Stimulated activated naive CD8-positive, alpha-beta T cell treated with anti-CD3 and anti-CD28 coated beads, Interleukin-15, amount 100 ng/mL, for 72 hours (primary cell): ENCODE results near the gene PFN4.
"Not testable (repeated sequence)": the region's sequence is repeated elsewhere in the genome, so short reads cannot be mapped to it uniquely, and the experiment has no call there.

ENCODE experiments used
- ATAC-seq: fragments of 150-1000 bp; cut with Tn5 transposase; 2 replicates; pipeline ENCODE4 v1.10.0; 2021; ENCODE audit warnings: mild to moderate bottlenecking, moderate library complexity
- DNase-seq, 2 donors: peaks; one replicate each; pipeline ENCODE4 v3.0.0; 2021 to 2022
- H3K27ac Mint-ChIP-seq, 2 donors: one replicate each; pipeline ENCODE4 v1.8.0; 2022; ENCODE audit warnings: mild to moderate bottlenecking in 2 of 2, mixed read lengths in 2 of 2, moderate library complexity in 2 of 2
- H3K27me3 Mint-ChIP-seq: one replicate; pipeline ENCODE4 v1.8.0; 2022; ENCODE audit warnings: mixed read lengths
- H3K4me1 Mint-ChIP-seq: one replicate; pipeline ENCODE4 v1.8.0; 2022; ENCODE audit warnings: mild to moderate bottlenecking, mixed read lengths
- H3K4me3 Mint-ChIP-seq, 2 donors: one replicate each; pipeline ENCODE4 v1.8.0; 2022; ENCODE audit warnings: mild to moderate bottlenecking in 2 of 2, mixed read lengths in 2 of 2, moderate library complexity in 1 of 2
- H3K9me3 Mint-ChIP-seq, 2 donors: one replicate each; pipeline ENCODE4 v1.8.0; 2022; ENCODE audit warnings: mixed read lengths in 2 of 2

The PFN4 gene

DNA sequence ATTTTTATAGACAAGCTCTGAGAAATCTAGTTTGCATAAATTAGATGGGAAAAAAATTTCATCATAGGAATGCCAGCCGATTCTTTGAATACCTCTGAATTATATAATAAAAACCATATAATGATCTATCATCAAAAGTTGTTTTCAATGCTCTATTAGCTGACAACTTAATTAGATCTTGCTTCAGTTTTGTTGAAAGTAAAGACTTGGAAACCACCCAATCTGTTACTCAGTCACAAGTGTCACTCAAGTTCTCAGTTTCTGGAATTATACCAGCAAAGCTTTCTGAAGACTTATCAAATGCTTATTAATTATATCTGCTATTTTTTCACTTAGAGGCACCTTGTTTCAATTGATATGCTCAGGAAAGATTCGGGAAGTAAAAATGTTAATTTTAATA is 21.1 kb downstream of the PFN4 start:
- ATAC-seq = no peak
- H3K27ac Mint-ChIP-seq = no peak overlapping the region
- no peaks in the 10 kb centered on the region for H3K4me1 Mint-ChIP-seq
- no peak overlapping the region for H3K4me3 Mint-ChIP-seq
- peaks cover 8 to 37% of the 10 kb centered on the region in 2 donors for H3K9me3 Mint-ChIP-seq
- H3K27me3 Mint-ChIP-seq = no peaks in the 10 kb centered on the region
- DNase-seq = no peak

DNA sequence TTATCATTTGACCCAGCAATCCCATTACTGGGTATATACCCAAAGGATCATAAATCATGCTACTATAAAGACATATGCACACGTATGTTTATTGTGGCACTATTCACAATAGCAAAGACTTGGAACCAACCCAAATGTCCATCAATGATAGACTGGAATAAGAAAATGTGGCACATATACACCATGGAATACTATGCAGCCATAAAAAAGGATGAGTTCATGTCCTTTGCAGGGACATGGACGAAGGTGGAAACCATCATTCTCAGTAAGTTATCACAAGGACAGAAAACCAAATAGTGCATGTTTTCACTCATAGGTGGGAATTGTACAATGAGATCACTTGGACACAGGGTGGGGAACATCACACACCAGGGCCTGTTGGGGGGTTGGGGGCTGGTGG is 22.4 kb downstream of the PFN4 start:
- H3K4me3 Mint-ChIP-seq, H3K4me1 Mint-ChIP-seq, H3K27ac Mint-ChIP-seq, DNase-seq, H3K27me3 Mint-ChIP-seq, ATAC-seq: not testable (repeated sequence)
- peaks cover 4 to 32% of the 10 kb centered on the region in 2 donors for H3K9me3 Mint-ChIP-seq

DNA sequence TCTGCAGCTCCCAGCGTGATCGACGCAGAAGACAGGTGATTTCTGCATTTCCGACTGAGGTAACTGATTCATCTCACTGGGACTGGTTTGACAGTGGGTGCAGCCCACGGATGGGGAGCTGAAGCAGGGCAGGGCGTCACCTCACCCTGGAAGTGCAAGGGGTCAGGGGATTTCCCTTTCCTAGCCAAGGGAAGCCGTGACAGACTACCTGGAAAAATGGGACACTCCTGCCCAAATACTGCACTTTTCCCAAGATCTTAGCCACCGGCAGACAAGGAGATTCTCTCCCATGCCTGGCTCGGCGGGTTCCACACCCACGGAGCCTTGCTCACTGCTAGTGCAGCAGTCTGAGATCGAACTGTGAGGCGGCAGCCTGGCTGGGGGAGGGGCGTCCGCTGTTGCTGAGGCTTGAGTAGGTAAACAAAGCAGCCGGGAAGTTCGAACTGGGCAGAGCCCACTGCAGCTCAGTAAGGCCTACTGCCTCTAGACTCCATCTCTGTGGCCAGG is 27.9 kb downstream of the PFN4 start:
- ATAC-seq, H3K4me3 Mint-ChIP-seq, H3K4me1 Mint-ChIP-seq, DNase-seq, H3K27ac Mint-ChIP-seq, H3K27me3 Mint-ChIP-seq: not testable (repeated sequence)
- H3K9me3 Mint-ChIP-seq = peaks cover 4 to 22% of the 10 kb centered on the region in 2 donors

DNA sequence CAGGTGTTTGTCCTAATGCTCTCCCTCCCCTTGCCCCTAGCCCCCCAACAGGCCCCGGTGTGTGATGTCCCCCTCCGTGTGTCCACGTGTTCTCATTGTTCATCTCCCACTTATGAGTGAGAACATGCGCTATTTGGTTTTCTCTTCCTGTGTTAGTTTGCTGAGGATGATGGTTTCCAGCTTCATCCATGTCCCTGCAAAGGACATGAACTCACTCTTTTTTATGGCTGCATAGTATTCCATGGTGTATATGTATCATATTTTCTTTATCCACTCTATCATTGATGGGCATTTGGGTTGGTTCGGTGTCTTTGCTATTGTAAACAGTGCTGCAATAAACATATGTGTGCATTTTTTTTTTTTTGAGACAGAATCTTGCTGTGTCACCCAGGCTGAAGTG is 29.9 kb downstream of the PFN4 start:
- ATAC-seq, H3K9me3 Mint-ChIP-seq, H3K27ac Mint-ChIP-seq, DNase-seq, H3K27me3 Mint-ChIP-seq, H3K4me1 Mint-ChIP-seq, H3K4me3 Mint-ChIP-seq: not testable (repeated sequence)

DNA sequence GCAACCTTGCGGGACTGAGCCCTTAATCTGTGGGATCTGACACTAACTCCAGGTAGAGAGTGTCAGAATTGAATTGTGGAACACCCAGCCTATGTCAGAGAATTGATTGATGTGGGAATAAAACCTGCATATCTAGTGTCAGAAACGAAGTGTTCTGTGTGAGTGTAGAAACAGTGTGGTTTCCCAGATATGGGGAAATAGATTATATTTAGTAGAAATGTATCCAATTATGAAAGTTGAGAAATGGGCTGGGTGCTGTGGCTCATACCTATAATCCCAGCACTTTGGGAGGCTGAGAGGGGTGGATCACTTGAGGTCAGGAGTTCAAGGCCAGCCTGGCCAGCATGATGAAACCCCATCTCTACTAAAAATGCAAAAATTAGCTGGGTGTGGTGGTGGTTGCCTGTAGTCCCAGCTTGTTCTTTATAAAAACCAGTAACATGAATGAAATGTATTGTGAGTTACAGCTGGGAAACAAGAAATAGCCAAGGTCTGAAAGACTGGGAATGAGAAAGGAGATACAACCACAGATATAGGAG is 34.2 kb downstream of the PFN4 start:
- Mint-ChIP-seq H3K4me1 (no peaks in the 10 kb centered on the region), H3K27ac (no peak overlapping the region), H3K4me3 (no peak overlapping the region), H3K27me3 (no peaks in the 10 kb centered on the region), H3K9me3 (no peaks in the 10 kb centered on the region)
- ATAC-seq (no peak), DNase-seq (no peak)

DNA sequence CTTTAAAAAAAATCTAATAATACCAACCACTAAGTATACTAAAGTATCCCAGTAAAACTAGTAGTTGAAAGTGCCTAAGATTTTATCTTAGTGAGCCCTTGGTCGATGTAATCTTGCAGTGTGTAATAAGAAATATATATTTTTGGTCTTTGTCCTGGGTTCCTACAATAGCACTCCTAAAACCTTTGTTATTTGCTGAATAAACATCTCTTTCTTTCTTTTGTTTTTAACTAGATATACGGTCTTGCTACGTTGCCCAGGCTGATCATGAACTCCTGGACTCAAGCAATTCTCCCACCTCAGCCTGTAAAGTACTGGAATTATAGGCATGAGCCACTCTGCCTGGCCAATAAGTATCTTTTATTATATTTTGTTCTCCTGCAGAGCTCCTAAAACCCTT is 36.1 kb downstream of the PFN4 start:
- DNase-seq (no peak), ATAC-seq (no peak)
- peaks cover 7% of the 10 kb centered on the region for H3K4me1 Mint-ChIP-seq
- H3K4me3 Mint-ChIP-seq = no peak overlapping the region
- no peak overlapping the region for H3K27ac Mint-ChIP-seq
- no peaks in the 10 kb centered on the region for H3K9me3 Mint-ChIP-seq
- H3K27me3 Mint-ChIP-seq = no peaks in the 10 kb centered on the region

DNA sequence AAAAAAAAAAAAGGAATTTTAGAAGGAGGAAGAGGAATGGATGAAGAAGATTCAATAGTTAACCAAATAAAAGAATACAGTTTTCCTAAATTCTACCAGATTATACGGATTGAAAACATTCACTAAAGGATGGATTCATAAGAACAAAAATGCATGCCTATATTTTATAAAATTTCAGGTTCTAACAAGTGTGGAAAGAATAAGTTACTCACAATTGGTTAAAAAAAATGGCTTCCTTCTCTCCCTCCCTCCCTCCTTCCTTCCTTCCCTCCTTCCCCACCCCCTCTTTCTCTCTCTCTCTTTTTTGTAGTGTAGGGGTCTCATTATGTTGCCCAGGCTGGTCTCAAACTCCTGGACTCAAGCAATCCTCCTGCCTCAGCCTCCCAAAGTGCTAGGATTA is 36.9 kb downstream of the PFN4 start:
- ATAC-seq (no peak), DNase-seq (no peak)
- H3K27me3 Mint-ChIP-seq = no peaks in the 10 kb centered on the region
- H3K9me3 Mint-ChIP-seq = no peaks in the 10 kb centered on the region
- peaks cover 7% of the 10 kb centered on the region for H3K4me1 Mint-ChIP-seq
- H3K4me3 Mint-ChIP-seq = no peak overlapping the region
- H3K27ac Mint-ChIP-seq = peak overlapping the region in 1 of 2 donors; percentile 26

DNA sequence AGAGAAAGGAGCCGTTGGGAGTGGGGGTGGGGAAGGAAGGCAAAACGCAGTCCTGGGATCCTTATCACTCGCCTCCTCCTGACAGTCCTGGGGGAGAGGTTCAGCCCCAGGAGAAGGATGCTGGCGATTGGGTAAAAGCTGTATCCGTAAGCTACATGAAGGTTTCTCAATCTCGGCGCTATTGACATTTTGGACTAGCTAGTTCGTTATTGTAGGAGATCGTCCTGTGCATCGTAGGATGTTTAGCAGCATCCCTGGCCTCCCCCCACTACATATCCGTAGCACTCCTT is 38.0 kb downstream of the PFN4 start:
- peaks cover 7% of the 10 kb centered on the region for H3K4me1 Mint-ChIP-seq
- H3K27ac Mint-ChIP-seq = no peak overlapping the region
- DNase-seq (no peak), ATAC-seq (no peak)
- no peaks in the 10 kb centered on the region for H3K27me3 Mint-ChIP-seq
- no peaks in the 10 kb centered on the region for H3K9me3 Mint-ChIP-seq
- H3K4me3 Mint-ChIP-seq = peak overlapping the region; percentile 85 to 90

DNA sequence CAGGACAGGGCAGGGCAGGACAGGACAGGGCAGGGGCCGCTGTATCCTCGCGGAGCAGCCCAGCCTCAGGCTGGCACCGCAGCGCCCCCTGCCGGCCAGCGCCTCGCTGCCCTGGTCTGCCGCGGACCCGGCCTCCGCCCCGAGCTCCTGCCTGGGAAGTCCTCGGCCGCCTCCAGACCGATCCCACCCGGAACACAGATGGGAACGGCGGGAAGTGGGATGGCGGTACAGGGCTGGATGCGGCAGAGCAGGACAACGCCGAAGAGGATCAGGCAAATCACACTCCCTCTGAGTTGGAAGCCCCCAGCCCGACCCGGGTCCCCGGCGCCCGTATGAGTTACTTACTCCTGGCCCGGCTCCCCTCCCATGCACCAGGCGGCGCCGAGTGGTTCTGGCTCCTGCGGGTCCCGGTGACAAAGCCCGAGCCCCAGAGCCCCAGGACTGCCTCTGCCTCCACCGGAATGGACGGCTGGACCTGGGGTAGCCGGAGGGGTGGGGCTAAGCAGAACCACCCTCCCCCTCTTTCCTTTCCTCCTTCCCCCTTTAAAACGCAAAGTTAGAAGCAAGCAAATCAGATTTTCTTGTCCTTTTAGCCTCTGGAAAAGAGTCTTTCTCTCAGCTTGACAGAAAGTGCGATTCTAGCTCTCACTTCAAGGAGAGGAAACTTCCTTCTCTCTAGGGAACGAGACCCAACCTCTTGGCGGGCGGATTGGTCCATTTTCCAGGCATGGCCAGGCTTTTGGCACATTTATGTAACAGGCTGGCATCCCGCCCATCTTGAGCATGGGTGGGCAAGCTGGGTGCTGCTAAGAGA is 38.5 kb downstream of the PFN4 start, which contains the start of gene TP53I3:
TP53I3 (minus strand) TSS at position 449 of the 814 bp plus-strand sequence. CDS start 508 bp downstream, outside the sequence.
- H3K4me1 Mint-ChIP-seq = peaks cover 7% of the 10 kb centered on the region
- peak within 1 kb of the TSS; percentile 85 to 90 for H3K4me3 Mint-ChIP-seq
- no peaks in the 10 kb centered on the region for H3K9me3 Mint-ChIP-seq
- H3K27ac Mint-ChIP-seq = peak within 1 kb of the TSS; percentile 62 to 75
- no peaks in the 10 kb centered on the region for H3K27me3 Mint-ChIP-seq
- ATAC-seq = peak; percentile 96
- peak; percentile 83 to 93 for DNase-seq

DNA sequence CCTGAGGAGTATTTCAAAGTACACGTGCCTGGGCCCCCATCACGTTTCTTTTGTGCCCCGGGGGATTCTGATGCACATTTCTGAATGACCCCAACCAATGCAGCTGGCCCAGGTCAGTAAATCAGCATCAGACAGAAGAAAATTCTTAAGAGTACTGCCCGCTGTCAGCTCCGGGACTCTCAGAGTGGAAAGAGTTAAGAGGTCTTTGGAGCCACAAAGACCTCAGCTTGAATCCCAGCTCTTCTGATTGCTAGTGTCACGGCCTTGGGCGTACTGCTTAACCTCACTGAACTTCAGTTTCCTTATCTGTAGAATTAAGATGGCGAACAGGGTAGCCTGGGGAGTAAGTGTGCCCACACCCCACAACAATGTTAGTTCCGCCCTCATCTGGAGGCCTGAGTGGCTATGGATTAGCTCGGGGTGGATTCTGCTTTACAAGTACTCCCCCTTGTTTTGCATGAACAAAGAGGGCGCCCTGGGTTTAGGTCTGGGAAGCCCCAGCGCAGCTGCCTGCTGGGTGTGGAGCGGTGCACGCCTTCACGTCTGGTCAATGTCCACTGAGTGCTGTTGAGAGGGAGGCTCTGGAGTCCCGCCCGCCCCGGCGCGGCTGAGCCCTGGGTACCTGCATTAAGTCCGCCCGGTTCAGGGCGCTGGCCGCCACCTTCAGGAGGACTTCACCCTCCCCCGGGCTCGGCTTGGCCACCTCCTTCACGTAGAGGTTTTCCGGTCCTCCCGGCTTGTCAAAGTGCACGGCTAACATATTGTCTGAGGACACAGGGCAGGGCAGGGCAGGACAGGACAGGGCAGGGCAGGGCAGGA is 39.4 kb downstream of the PFN4 start:
- H3K27ac Mint-ChIP-seq = peak overlapping the region; percentile 30 to 62
- DNase-seq (peak in 1 of 2 donors; percentile 63), ATAC-seq (peak; percentile 74)
- no peaks in the 10 kb centered on the region for H3K27me3 Mint-ChIP-seq
- no peaks in the 10 kb centered on the region for H3K9me3 Mint-ChIP-seq
- peak overlapping the region; percentile 85 to 90 for H3K4me3 Mint-ChIP-seq
- peaks cover 11% of the 10 kb centered on the region for H3K4me1 Mint-ChIP-seq

DNA sequence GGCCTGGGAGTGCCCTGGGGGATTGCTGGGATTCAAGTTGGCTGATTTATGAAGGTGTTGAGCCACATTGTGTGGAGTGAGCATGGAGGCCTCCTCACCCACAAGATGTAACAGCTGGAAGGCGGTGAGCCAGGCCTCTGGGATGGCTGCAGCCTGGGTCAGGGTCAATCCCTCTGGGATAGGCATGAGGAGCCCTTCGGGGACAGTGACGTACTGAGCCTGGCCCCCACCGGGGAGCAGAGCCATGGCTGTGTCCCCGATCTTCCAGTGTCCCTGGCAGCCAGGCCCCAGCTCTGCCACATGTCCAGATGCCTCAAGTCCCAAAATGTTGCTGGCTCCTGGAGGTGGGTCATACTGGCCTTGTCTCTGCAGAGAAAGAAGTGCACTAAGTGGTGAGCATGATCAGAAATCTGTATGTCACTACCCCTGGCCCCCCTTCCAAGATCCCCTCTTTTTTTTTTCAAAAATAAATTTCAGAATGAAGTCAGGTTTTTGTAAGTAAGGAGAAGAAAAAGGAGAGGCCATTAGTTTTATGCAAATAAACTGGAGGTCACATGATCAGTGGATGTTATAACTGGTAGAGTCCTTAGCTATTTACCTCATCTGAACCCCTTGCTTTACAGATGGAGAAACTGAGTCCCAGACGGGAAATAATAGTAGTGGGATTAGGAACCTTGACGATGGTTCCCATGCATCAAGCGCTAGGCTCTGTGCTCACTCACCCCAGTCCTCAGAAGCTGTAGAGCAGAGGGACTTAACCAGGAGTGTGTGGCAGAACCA is 40.2 kb downstream of the PFN4 start:
- Mint-ChIP-seq H3K27me3 (no peaks in the 10 kb centered on the region), H3K4me3 (peak overlapping the region; percentile 85 to 90), H3K27ac (no peak overlapping the region), H3K9me3 (no peaks in the 10 kb centered on the region), H3K4me1 (peaks cover 13% of the 10 kb centered on the region)
- DNase-seq (no peak), ATAC-seq (no peak)

DNA sequence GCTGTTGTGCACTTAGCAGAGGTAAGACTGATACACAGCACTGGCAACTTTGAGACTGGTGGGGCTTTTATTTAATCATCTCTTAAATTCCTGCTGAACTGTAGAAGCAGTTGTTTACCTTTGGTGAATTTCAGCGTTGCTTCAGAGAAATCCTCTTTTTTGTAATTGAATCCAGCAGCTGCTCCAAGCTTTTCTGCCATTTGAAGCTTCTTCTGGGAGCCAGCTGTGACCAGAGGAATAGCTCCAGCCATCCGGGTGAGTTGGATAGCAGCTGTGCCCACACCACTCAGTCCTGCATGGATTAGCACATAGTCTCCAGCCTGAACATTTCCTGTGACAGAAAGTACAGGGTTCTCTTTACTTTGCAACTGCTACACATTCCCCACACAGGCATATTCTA is 42.4 kb downstream of the PFN4 start:
- H3K27ac Mint-ChIP-seq = no peak overlapping the region
- no peak for ATAC-seq
- H3K27me3 Mint-ChIP-seq = no peaks in the 10 kb centered on the region
- DNase-seq = no peak
- H3K4me3 Mint-ChIP-seq = no peak overlapping the region
- no peaks in the 10 kb centered on the region for H3K9me3 Mint-ChIP-seq
- peaks cover 21% of the 10 kb centered on the region for H3K4me1 Mint-ChIP-seq

DNA sequence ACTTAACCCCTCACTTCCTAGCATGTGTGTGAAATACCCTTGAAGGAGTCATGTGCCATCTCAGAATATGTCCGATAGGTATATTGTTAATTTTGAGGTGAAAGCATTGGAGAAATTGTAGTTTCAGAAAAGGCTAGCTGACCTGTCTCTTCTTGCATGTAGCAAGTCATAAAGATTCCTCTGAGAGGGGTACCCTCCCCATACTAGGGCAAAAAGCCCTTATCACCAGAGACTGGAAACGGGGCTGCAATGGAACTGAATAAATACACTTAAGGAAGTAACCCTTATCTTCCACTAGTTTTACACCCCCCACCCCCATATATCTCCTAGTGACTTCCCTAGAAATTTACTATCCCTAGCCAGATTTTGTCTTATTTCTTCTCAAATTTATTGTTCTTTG is 45.3 kb downstream of the PFN4 start:
- H3K4me3 Mint-ChIP-seq = peak overlapping the region; percentile 92 to 97
- no peaks in the 10 kb centered on the region for H3K27me3 Mint-ChIP-seq
- H3K4me1 Mint-ChIP-seq = peaks cover 37% of the 10 kb centered on the region
- H3K27ac Mint-ChIP-seq = peak overlapping the region in 1 of 2 donors; percentile 81
- ATAC-seq (no peak), DNase-seq (no peak)
- H3K9me3 Mint-ChIP-seq = no peaks in the 10 kb centered on the region

DNA sequence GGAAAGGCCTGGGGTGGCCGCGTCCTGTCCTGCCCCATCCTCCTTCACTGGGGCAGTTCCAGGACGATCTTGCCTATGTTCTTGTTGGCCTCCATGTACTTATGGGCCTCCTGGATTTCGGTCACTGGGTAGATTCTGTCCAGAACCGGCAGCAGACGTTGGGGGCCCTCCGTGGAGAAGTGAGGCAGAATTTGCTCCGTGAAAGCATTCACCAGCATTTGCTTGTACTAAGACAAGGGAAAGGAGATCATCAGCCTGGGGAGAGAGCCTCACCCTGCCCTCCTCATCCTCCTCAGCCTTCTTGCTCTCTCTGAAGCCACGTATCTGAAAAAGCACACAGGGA is 45.6 kb downstream of the PFN4 start:
- peak overlapping the region; percentile 92 to 97 for H3K4me3 Mint-ChIP-seq

DNA sequence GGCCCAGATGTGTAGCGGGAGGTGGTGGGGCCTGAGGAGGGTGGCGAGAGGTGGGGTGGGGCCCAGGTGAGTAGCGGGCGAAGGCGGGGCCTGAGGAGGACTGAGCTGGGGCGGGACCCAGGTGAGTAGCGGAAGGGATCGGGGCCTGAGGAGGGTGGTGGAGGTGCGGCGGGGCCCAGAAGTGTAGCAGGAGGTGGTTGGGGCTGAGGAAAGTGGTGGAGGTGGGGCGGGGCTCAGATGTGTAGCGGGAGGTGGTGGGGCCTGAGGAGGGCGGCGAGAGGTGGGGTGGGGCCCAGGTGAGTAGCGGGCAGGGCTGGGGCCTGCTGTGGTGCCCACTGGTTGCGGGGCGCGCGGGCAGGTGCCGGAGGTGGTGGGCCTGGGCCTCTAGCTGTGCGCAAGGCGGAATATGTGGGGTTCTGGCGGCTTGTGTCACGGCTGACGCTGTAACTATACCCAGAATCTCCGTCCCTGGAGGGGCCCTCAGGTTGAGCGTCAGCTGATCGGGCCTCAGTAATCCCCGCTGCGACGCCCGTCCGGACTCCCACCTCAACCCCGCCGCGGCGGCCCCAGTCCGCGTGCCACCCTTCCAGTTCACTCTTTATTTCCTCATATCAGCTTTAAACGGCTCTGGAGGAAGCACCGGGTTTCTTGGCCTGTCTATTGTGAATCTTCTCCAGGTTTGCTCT is 46.1 kb downstream of the PFN4 start:
- H3K4me3 Mint-ChIP-seq = peak overlapping the region; percentile 92 to 97
- peaks cover 46% of the 10 kb centered on the region for H3K4me1 Mint-ChIP-seq
- no peaks in the 10 kb centered on the region for H3K27me3 Mint-ChIP-seq
- no peaks in the 10 kb centered on the region for H3K9me3 Mint-ChIP-seq
- ATAC-seq = peak; percentile 39
- H3K27ac Mint-ChIP-seq = peak overlapping the region; percentile 59 to 99
- no peak for DNase-seq

More for the DNA sequence above, 45.6 kb downstream of the PFN4 start:
- peak overlapping the region in 1 of 2 donors; percentile 81 for H3K27ac Mint-ChIP-seq
- no peak for ATAC-seq
- peaks cover 40% of the 10 kb centered on the region for H3K4me1 Mint-ChIP-seq
- DNase-seq = peak in 1 of 2 donors; percentile 12
- H3K9me3 Mint-ChIP-seq = no peaks in the 10 kb centered on the region
- no peaks in the 10 kb centered on the region for H3K27me3 Mint-ChIP-seq
